ENCODE results near the gene TSLP. TPM values are rescaled to one million over a fixed set of nuclear protein-coding genes. Genes with fewer than 3 reads are reported as not detected.

The TSLP gene
- polyA plus RNA-seq, 1 donor = 0.19 TPM

GRCh38 chr5:111120911-111121310 is 49.4 kb downstream of the TSLP start:
- Histone ChIP-seq H3K27ac (ENCODE audit: low read length) (no peak overlapping the region), H3K4me1 (ENCODE audit: control insufficient read depth, insufficient read depth, low read length) (no peaks in the 10 kb centered on the region), H3K9me3 (ENCODE audit: control insufficient read depth, low read depth, low read length) (no peaks in the 10 kb centered on the region), H3K36me3 (ENCODE audit: control insufficient read depth, insufficient read depth, low read length) (peaks cover 54% of the 10 kb centered on the region), H3K4me3 (ENCODE audit: low read length) (no peak overlapping the region), H3K27me3 (ENCODE audit: control insufficient read depth, insufficient read depth, low read length) (no peaks in the 10 kb centered on the region)
- WGBS (ENCODE audit: insufficient coverage, low lambda C conversion rate) = 71% methylated on average over 1 of the region's 2 CpGs
- no peak for DNase-seq

GRCh38 chr5:111121926-111122325 is 50.4 kb downstream of the TSLP start:
- Histone ChIP-seq H3K27me3 (ENCODE audit: control insufficient read depth, insufficient read depth, low read length) (no peaks in the 10 kb centered on the region), H3K36me3 (ENCODE audit: control insufficient read depth, insufficient read depth, low read length) (peaks cover 62% of the 10 kb centered on the region), H3K4me3 (ENCODE audit: low read length) (no peak overlapping the region), H3K9me3 (ENCODE audit: control insufficient read depth, low read depth, low read length) (no peaks in the 10 kb centered on the region), H3K27ac (ENCODE audit: low read length) (no peak overlapping the region), H3K4me1 (ENCODE audit: control insufficient read depth, insufficient read depth, low read length) (no peaks in the 10 kb centered on the region)
- DNase-seq = no peak

GRCh38 chr5:111122398-111122797 is 50.9 kb downstream of the TSLP start:
- H3K9me3 ChIP-seq (ENCODE audit: control insufficient read depth, low read depth, low read length) = no peaks in the 10 kb centered on the region
- DNase-seq = no peak
- H3K27me3 ChIP-seq (ENCODE audit: control insufficient read depth, insufficient read depth, low read length) = no peaks in the 10 kb centered on the region
- no peak overlapping the region for H3K4me3 ChIP-seq (ENCODE audit: low read length)
- H3K4me1 ChIP-seq (ENCODE audit: control insufficient read depth, insufficient read depth, low read length) = no peaks in the 10 kb centered on the region
- WGBS (ENCODE audit: insufficient coverage, low lambda C conversion rate) = no CpG with 5 or more reads among the region's 2 CpGs
- peaks cover 60% of the 10 kb centered on the region for H3K36me3 ChIP-seq (ENCODE audit: control insufficient read depth, insufficient read depth, low read length)
- no peak overlapping the region for H3K27ac ChIP-seq (ENCODE audit: low read length)

GRCh38 chr5:111124793-111125192 is 53.3 kb downstream of the TSLP start:
- H3K4me1 ChIP-seq (ENCODE audit: control insufficient read depth, insufficient read depth, low read length) = no peaks in the 10 kb centered on the region
- no CpG with 5 or more reads among the region's 1 CpG for WGBS (ENCODE audit: insufficient coverage, low lambda C conversion rate)
- no peaks in the 10 kb centered on the region for H3K27me3 ChIP-seq (ENCODE audit: control insufficient read depth, insufficient read depth, low read length)
- no peak for DNase-seq
- H3K36me3 ChIP-seq (ENCODE audit: control insufficient read depth, insufficient read depth, low read length) = peaks cover 49% of the 10 kb centered on the region
- H3K9me3 ChIP-seq (ENCODE audit: control insufficient read depth, low read depth, low read length) = no peaks in the 10 kb centered on the region
- H3K27ac ChIP-seq (ENCODE audit: low read length) = no peak overlapping the region
- no peak overlapping the region for H3K4me3 ChIP-seq (ENCODE audit: low read length)

- peaks cover 35% of the 10 kb centered on the region for H3K36me3 ChIP-seq (ENCODE audit: control insufficient read depth, insufficient read depth, low read length)
- no peaks in the 10 kb centered on the region for H3K4me1 ChIP-seq (ENCODE audit: control insufficient read depth, insufficient read depth, low read length)
- 73% methylated on average over 3 of the region's 3 CpGs for WGBS (ENCODE audit: insufficient coverage, low lambda C conversion rate)
Measured at GRCh38 chr5:111126896-111127295, 55.4 kb downstream of the TSLP start.

More at GRCh38 chr5:111126896-111127295, 55.4 kb downstream of the TSLP start:
- H3K4me3 ChIP-seq (ENCODE audit: low read length) = no peak overlapping the region
- DNase-seq = no peak
- H3K27ac ChIP-seq (ENCODE audit: low read length) = no peak overlapping the region
- no peaks in the 10 kb centered on the region for H3K9me3 ChIP-seq (ENCODE audit: control insufficient read depth, low read depth, low read length)
- H3K27me3 ChIP-seq (ENCODE audit: control insufficient read depth, insufficient read depth, low read length) = no peaks in the 10 kb centered on the region

Other genes starting within 250 kb of the TSLP start
- 21.3 TPM for gene WDR36, start 20.6 kb downstream of the TSLP start, polyA plus RNA-seq
- 10.9 TPM for gene CAMK4, start 152.7 kb downstream of the TSLP start, polyA plus RNA-seq

All from large intestine (tissue), 3 donors.